HS-27A (cell line): ENCODE data around the gene MYOD1.

Experiments
- DNase-seq: peaks from one replicate; pipeline ENCODE4 v3.0.0-alpha.2; 2012; ENCODE audit warnings: low read depth, missing footprints

Gene MYOD1

DNA sequence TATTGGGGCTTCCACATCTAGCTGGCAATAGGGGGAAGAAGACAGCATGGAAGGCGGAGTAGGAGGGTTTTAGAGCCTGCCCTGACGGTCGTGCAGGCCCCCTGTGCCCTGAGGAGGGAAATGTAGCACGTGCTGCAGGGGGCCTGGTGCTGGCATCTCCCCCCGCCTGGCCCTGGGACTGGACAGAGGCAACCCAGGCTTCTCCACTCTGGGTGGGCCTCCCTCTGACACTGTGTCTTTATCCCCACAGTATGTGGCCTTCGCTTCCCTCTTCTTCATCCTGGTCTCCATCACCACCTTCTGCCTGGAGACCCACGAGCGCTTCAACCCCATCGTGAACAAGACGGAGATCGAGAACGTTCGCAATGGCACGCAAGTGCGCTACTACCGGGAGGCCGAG is 52.0 kb downstream of the MYOD1 start:
- no peak for DNase-seq
